HAP-1 (cell line): Measurements from ENCODE around the gene TSSC4.
A peak's percentile ranks its signal among the peaks of the same experiment; 100 is the strongest.
"Not testable (repeated sequence)": the region's sequence is repeated elsewhere in the genome, so short reads cannot be mapped to it uniquely, and the experiment has no call there.

ENCODE experiments used
- DNase-seq, 2 experiments: peaks; one replicate each; pipeline ENCODE4 v3.0.0-alpha.2; 2016 to 2020; ENCODE audit warnings: low spot score in 2 of 2
- H3K27me3 ChIP-seq: fragments of 250-450 bp; sonication (Bioruptor Pico); 2 replicates; pipeline ENCODE4 v1.5.1; 2020; ENCODE audit warnings: low read depth, mild to moderate bottlenecking, moderate library complexity
- H3K36me3 ChIP-seq: fragments of 250-450 bp; sonication (Bioruptor Pico); replicated peaks from 2 replicates; pipeline ENCODE4 v1.5.1; 2020; ENCODE audit warnings: mild to moderate bottlenecking
- H3K4me1 ChIP-seq: fragments of 250-450 bp; sonication (Bioruptor Pico); 2 replicates; pipeline ENCODE4 v1.5.1; 2020; ENCODE audit warnings: mild to moderate bottlenecking
- H3K4me3 ChIP-seq: fragments of 250-450 bp; sonication (Bioruptor Pico); 2 replicates; pipeline ENCODE4 v1.5.1; 2020; ENCODE audit warnings: mild to moderate bottlenecking, moderate library complexity
- H3K9me3 ChIP-seq: fragments of 250-450 bp; sonication (Bioruptor Pico); 2 replicates; pipeline ENCODE4 v1.5.1; 2020; ENCODE audit warnings: mild to moderate bottlenecking, moderate library complexity
- in situ Hi-C: fragments of 300-500 bp; cut with MboI; formaldehyde crosslinking; loops from 3 replicates; pipeline ENCODE4 v1.14.3; 2020; ENCODE audit warnings: low sequenced_read_pairs, inconsistent platforms, mixed read lengths

Gene TSSC4

DNA sequence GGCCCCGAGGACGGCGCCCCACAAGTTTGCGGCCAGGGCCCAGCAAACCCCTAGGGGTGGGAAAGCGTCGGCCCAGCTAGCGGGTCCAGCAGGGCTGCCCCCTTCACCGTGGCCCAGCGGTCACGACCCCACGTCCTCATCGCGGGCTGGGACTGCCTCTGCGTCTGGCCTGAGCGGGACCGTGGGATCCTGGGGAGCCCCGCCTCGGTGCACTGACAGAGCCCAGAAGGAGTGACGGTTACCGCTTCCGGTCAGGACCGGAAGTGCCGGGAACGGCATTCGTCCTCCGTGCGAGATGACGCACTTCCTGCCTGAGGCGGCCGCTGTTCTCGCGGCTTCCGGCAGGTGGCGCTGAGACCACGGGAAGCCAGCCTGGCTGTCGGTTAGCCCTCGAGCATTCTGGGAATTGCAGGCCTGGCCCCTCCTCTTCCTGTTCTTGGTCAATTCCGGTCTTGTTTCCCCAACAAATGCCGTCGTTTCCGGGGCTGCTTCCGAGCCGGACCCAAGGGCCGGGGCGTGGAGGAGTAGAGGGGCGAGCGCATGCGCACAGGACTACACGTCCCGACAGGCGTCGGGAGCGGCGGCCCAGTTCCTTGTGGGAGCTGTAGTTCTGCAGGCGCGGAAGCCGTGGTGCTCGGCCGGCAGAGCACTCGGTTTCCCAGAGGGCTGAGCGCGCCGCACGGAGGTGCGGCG, at the start of gene TSSC4:
TSSC4 (plus strand) TSS at position 682 of the 693 bp plus-strand sequence. CDS start 1,884 bp downstream, outside the sequence.
- in situ Hi-C loops: no loop called here
- peak; percentile 97 to 99 for DNase-seq
- Histone ChIP-seq H3K36me3 (peaks cover 40% of the 10 kb centered on the region), H3K4me1 (no peaks in the 10 kb centered on the region), H3K27me3 (no peaks in the 10 kb centered on the region), H3K9me3 (no peaks in the 10 kb centered on the region), H3K4me3 (peak within 1 kb of the TSS; percentile 98)

GRCh38 chr11:2351701-2352100, 48.8 kb upstream of the TSSC4 start:
- Histone ChIP-seq H3K9me3 (0 out of 2 replicates have a peak, but pooled peaks cover 2% of the 10 kb centered on the region), H3K27me3 (no peaks in the 10 kb centered on the region), H3K36me3 (no peaks in the 10 kb centered on the region), H3K4me1 (no peaks in the 10 kb centered on the region), H3K4me3 (no peak overlapping the region)
- no peak for DNase-seq
- in situ Hi-C loops: no loop called here

DNA sequence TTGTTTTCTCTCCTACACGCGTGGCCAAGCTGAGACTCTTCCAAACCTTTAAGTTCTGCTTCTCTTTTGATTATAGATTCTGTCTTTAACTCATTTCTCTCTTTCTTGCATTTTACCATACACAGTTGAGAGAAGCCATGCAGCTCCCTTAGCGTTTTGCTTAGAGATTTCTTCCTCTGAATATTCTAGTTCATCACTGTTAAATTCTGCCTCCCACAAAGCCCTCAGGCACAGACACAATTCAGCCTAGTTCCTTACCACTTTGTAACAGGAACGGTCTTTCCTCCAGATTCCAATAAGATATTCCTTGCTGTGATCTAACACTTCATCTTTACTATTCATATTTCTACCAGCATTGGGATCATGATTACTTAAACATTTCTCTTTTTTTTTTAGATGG, 48.1 kb upstream of the TSSC4 start:
- Histone ChIP-seq H3K9me3 (0 out of 2 replicates have a peak, but pooled peaks cover 2% of the 10 kb centered on the region), H3K4me1 (no peaks in the 10 kb centered on the region), H3K27me3 (no peaks in the 10 kb centered on the region), H3K4me3 (no peak overlapping the region), H3K36me3 (no peaks in the 10 kb centered on the region)
- in situ Hi-C loops: no loop called here
- no peak for DNase-seq

DNA sequence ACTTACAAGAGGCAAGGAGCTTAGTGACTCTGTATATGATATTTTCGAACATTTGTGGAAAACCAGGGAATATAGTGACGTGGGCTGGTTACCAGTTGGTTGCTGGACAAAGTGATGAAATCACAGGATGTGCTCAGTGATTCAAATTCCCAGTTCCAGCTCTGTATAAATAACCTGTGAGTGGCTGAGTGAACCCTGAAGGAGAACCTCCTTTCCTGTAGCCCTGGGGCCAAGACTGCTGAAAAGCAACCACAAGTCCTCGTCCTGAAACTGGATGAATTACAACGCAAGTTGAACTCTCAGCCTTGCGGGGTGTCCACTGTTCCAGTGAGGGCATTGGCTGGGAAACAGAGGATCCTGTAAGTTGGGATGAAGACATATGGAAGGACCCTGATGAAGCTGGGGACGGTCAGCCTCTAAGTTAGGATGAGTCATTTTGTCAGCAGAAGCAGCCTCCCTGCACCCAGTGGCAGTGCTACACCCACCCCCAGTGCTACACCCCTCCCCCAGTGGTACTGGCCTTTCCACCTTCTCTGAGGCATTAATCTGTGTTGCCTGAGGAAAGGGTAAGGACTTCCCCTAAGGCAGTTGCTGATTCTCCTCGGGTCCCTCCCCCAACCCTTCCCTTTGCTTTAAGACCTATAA, 45.4 kb upstream of the TSSC4 start:
- in situ Hi-C loops: no loop called here
- no peak for DNase-seq
- Histone ChIP-seq H3K9me3 (no peaks in the 10 kb centered on the region), H3K36me3 (no peaks in the 10 kb centered on the region), H3K27me3 (no peaks in the 10 kb centered on the region), H3K4me1 (no peaks in the 10 kb centered on the region), H3K4me3 (no peak overlapping the region)

DNA sequence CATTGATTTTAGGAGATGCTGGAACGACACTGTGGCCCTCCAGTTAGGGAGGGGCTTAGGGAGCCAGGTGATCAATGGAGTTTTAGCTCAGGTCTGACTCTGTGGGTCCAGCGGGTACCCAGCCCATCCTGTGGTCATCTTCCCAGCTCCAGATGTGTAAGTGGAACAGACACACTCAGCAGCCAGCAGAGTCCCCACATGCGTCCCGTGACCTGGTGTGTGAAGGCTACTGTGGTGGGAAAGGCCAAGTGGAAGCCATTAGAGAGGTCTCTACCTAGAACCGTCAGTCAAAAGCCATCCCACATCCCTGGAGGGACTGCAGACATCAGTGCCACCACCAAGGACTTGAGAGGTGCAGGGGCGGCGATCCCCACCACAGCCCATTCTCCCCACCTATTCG, 43.3 kb upstream of the TSSC4 start:
- H3K4me3 ChIP-seq: no peak overlapping the region

GRCh38 chr11:2357651-2358050, 42.9 kb upstream of the TSSC4 start:
- H3K36me3 ChIP-seq, in situ Hi-C loops, H3K4me3 ChIP-seq, DNase-seq, H3K27me3 ChIP-seq, H3K4me1 ChIP-seq, H3K9me3 ChIP-seq: not testable (repeated sequence)

More for the DNA sequence above, 43.3 kb upstream of the TSSC4 start:
- in situ Hi-C loops: no loop called here
- H3K36me3 ChIP-seq: no peaks in the 10 kb centered on the region
- H3K4me1 ChIP-seq: no peaks in the 10 kb centered on the region
- H3K9me3 ChIP-seq: no peaks in the 10 kb centered on the region
- no peaks in the 10 kb centered on the region for H3K27me3 ChIP-seq
- no peak for DNase-seq

DNA sequence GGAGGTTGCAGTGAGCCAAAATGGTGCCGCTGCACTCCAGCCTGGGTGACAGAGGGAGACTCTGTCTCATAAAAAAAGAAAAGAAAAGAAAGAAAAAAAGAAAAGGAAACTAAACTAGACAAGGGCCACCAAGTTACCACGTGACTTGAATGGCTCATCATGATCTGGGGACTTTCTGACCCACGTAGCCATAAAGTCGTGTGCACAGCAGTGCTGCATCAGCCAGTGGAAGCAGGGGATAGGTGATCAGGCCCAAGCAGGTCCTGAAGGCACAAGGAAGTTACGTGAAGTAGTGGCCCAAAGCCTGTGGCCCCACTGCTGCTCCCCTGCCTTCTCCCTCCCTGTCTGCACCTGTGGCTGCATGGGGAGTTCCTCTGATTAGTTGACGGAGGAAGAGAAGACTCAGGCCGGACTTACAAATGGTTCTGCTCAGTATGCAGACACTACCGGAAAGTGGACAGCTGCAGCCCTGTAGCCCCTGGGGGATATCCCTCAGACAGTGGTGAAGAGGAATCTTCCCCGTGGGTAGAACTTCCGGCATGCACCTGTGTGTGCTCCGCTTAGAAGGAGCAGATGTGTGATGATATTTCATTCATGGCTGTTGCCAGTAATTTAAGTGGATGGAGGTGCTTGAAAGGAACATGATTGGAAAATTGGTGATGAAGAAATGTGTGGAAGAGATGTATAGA, 41.7 kb upstream of the TSSC4 start:
- Histone ChIP-seq H3K9me3 (no peaks in the 10 kb centered on the region), H3K27me3 (no peaks in the 10 kb centered on the region), H3K36me3 (no peaks in the 10 kb centered on the region), H3K4me1 (no peaks in the 10 kb centered on the region), H3K4me3 (no peak overlapping the region)
- DNase-seq: no peak
- in situ Hi-C loops: no loop called here

- DNase-seq: no peak
- Histone ChIP-seq H3K4me1 (no peaks in the 10 kb centered on the region), H3K36me3 (no peaks in the 10 kb centered on the region), H3K9me3 (no peaks in the 10 kb centered on the region), H3K4me3 (no peak overlapping the region), H3K27me3 (no peaks in the 10 kb centered on the region)
- in situ Hi-C loops: no loop called here
These were observed 41.0 kb upstream of the TSSC4 start for GRCh38 chr11:2359557-2359956.

- Histone ChIP-seq H3K36me3 (no peaks in the 10 kb centered on the region), H3K4me1 (no peaks in the 10 kb centered on the region), H3K9me3 (no peaks in the 10 kb centered on the region), H3K27me3 (no peaks in the 10 kb centered on the region), H3K4me3 (no peak overlapping the region)
- no peak for DNase-seq
- in situ Hi-C loops: no loop called here
These were observed 40.4 kb upstream of the TSSC4 start for GRCh38 chr11:2360081-2360642.

GRCh38 chr11:2361565-2361964, 39.0 kb upstream of the TSSC4 start:
- no peaks in the 10 kb centered on the region for H3K4me1 ChIP-seq
- H3K4me3 ChIP-seq: no peak overlapping the region
- no peaks in the 10 kb centered on the region for H3K27me3 ChIP-seq
- H3K36me3 ChIP-seq: no peaks in the 10 kb centered on the region
- in situ Hi-C loops: no loop called here
- no peaks in the 10 kb centered on the region for H3K9me3 ChIP-seq
- DNase-seq: no peak

- no peaks in the 10 kb centered on the region for H3K36me3 ChIP-seq
- in situ Hi-C loops: no loop called here
- H3K9me3 ChIP-seq: no peaks in the 10 kb centered on the region
- H3K4me1 ChIP-seq: no peaks in the 10 kb centered on the region
- no peak for DNase-seq
- H3K4me3 ChIP-seq: no peak overlapping the region
- no peaks in the 10 kb centered on the region for H3K27me3 ChIP-seq
These were observed 38.1 kb upstream of the TSSC4 start for GRCh38 chr11:2362414-2362813.

DNA sequence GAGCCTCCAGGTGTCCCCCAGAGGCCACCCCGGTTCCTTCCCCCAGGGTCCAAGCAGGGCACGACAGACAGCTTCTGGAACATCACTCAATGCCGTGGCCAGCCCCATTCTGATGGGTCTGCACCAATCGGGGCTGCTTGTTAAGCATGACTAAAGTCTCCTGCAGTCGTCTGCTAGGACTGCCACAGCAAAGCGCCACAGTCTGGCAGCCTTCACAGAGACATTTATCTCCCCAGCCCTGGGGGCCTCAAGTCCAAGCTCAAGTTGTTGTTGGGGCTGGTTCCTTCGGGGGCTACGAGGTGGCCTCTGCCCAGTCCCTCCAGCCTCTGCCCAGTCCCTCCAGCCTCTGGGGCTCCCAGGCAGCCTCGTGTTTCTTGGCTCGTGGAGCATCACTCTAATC, 37.4 kb upstream of the TSSC4 start:
- Histone ChIP-seq H3K27me3 (no peaks in the 10 kb centered on the region), H3K4me1 (no peaks in the 10 kb centered on the region), H3K9me3 (no peaks in the 10 kb centered on the region), H3K36me3 (no peaks in the 10 kb centered on the region), H3K4me3 (no peak overlapping the region)
- in situ Hi-C loops: no loop called here
- no peak for DNase-seq

- Histone ChIP-seq H3K4me3 (no peak overlapping the region), H3K4me1 (no peaks in the 10 kb centered on the region), H3K27me3 (no peaks in the 10 kb centered on the region), H3K9me3 (no peaks in the 10 kb centered on the region), H3K36me3 (no peaks in the 10 kb centered on the region)
- in situ Hi-C loops: no loop called here
- no peak for DNase-seq
These were observed 36.8 kb upstream of the TSSC4 start for GRCh38 chr11:2363577-2364370.
